ENCODE results near the gene CCDC112.
"Not testable (repeated sequence)": the region's sequence is repeated elsewhere in the genome, so short reads cannot be mapped to it uniquely, and the experiment has no call there.

The CCDC112 gene

GRCh38 chr5:115296124-115297022 is at the start of gene CCDC112:
CCDC112 (minus strand) TSS chr5:115296654; CDS start chr5:115296543, 111 bp downstream.
- in situ Hi-C loops (cut with HindIII; ENCODE audit: low sequenced_read_pairs), result no loop called here

GRCh38 chr5:115345344-115345743 is 48.9 kb upstream of the CCDC112 start:
- in situ Hi-C loops (cut with HindIII; ENCODE audit: low sequenced_read_pairs), result no loop called here

- in situ Hi-C loops (cut with HindIII; ENCODE audit: low sequenced_read_pairs), result no loop called here
Measured at GRCh38 chr5:115343855-115344254, 47.4 kb upstream of the CCDC112 start.

GRCh38 chr5:115342590-115343377 is 46.3 kb upstream of the CCDC112 start:
- in situ Hi-C loops (cut with HindIII; ENCODE audit: low sequenced_read_pairs), result no loop called here

GRCh38 chr5:115341745-115342144 is 45.3 kb upstream of the CCDC112 start:
- in situ Hi-C loops (cut with HindIII; ENCODE audit: low sequenced_read_pairs), result no loop called here

- in situ Hi-C loops (cut with HindIII; ENCODE audit: low sequenced_read_pairs), result no loop called here
Measured at GRCh38 chr5:115338851-115339250, 42.4 kb upstream of the CCDC112 start.

GRCh38 chr5:115337882-115338281 is 41.4 kb upstream of the CCDC112 start:
- in situ Hi-C loops (cut with HindIII; ENCODE audit: low sequenced_read_pairs), result no loop called here

- in situ Hi-C loops (cut with HindIII; ENCODE audit: low sequenced_read_pairs), result no loop called here
Measured at GRCh38 chr5:115336964-115337363, 40.5 kb upstream of the CCDC112 start.

- in situ Hi-C loops (cut with HindIII; ENCODE audit: low sequenced_read_pairs), result no loop called here
Measured at GRCh38 chr5:115336201-115336720, 39.8 kb upstream of the CCDC112 start.

- in situ Hi-C loops (cut with HindIII; ENCODE audit: low sequenced_read_pairs), result no loop called here
Measured at GRCh38 chr5:115335301-115335700, 38.8 kb upstream of the CCDC112 start.

GRCh38 chr5:115333164-115333563 is 36.7 kb upstream of the CCDC112 start:
- in situ Hi-C loops (cut with HindIII; ENCODE audit: low sequenced_read_pairs), result no loop called here

GRCh38 chr5:115330830-115331229 is 34.4 kb upstream of the CCDC112 start:
- in situ Hi-C loops (cut with HindIII; ENCODE audit: low sequenced_read_pairs), result no loop called here

- in situ Hi-C loops (cut with HindIII; ENCODE audit: low sequenced_read_pairs), result no loop called here
Measured at GRCh38 chr5:115329475-115329874, 33.0 kb upstream of the CCDC112 start.

GRCh38 chr5:115328617-115329274 is 32.3 kb upstream of the CCDC112 start:
- in situ Hi-C loops (cut with HindIII; ENCODE audit: low sequenced_read_pairs), result not testable (repeated sequence)

GRCh38 chr5:115325296-115325959 is 29.0 kb upstream of the CCDC112 start:
- in situ Hi-C loops (cut with HindIII; ENCODE audit: low sequenced_read_pairs), result no loop called here

GRCh38 chr5:115324021-115324420 is 27.6 kb upstream of the CCDC112 start:
- in situ Hi-C loops (cut with HindIII; ENCODE audit: low sequenced_read_pairs), result no loop called here

- in situ Hi-C loops (cut with HindIII; ENCODE audit: low sequenced_read_pairs), result no loop called here
Measured at GRCh38 chr5:115322729-115323128, 26.3 kb upstream of the CCDC112 start.

GRCh38 chr5:115321309-115321708 is 24.9 kb upstream of the CCDC112 start:
- in situ Hi-C loops (cut with HindIII; ENCODE audit: low sequenced_read_pairs), result no loop called here

- in situ Hi-C loops (cut with HindIII; ENCODE audit: low sequenced_read_pairs), result no loop called here
Measured at GRCh38 chr5:115320515-115320914, 24.1 kb upstream of the CCDC112 start.

- in situ Hi-C loops (cut with HindIII; ENCODE audit: low sequenced_read_pairs), result no loop called here
Measured at GRCh38 chr5:115320006-115320405, 23.6 kb upstream of the CCDC112 start.

Data from endothelial cell of hepatic sinusoid (primary cell).